Type B pancreatic cell (in vitro differentiated cells): ENCODE results near the gene KLC1. TPM values are rescaled to one million over a fixed set of nuclear protein-coding genes. Genes with fewer than 3 reads are reported as not detected.
"Not testable (repeated sequence)": the region's sequence is repeated elsewhere in the genome, so short reads cannot be mapped to it uniquely, and the experiment has no call there.

Experiments
- DNase-seq: peaks from one replicate; pipeline ENCODE4 v3.0.0; 2021; ENCODE audit warnings: mixed read lengths; ENCODE audit not compliant: unreplicated experiment; ENCODE audit errors: extremely low spot score
- H3K27ac Mint-ChIP-seq: 2 replicates; pipeline ENCODE4 v1.8.0; 2021; ENCODE audit warnings: mild to moderate bottlenecking, mixed read lengths
- H3K27me3 Mint-ChIP-seq: 2 replicates; pipeline ENCODE4 v1.8.0; 2021; ENCODE audit warnings: mixed read lengths
- H3K36me3 Mint-ChIP-seq: 2 replicates; pipeline ENCODE4 v1.8.0; 2021; ENCODE audit warnings: mixed read lengths
- H3K4me1 Mint-ChIP-seq: one replicate; pipeline ENCODE4 v1.8.0; 2021; ENCODE audit warnings: mixed read lengths; ENCODE audit not compliant: unreplicated experiment
- H3K4me3 Mint-ChIP-seq: 2 replicates; pipeline ENCODE4 v1.8.0; 2021; ENCODE audit warnings: mild to moderate bottlenecking, mixed read lengths
- H3K9me3 Mint-ChIP-seq: 2 replicates; pipeline ENCODE4 v1.8.0; 2021; ENCODE audit warnings: mixed read lengths
- CTCF ChIP-seq: fragments of 200-600 bp; sonication (generic); conservative IDR thresholded peaks from 2 replicates; pipeline ENCODE4 v1.5.0; 2021; ENCODE audit warnings: antibody characterized with exemption, mild to moderate bottlenecking
- total RNA-seq: library from RNA; stranded (reverse); gene quantifications from 2 replicates; pipeline ENCODE4 v1.2.1, GENCODE V29; 2021; ENCODE audit warnings: low replicate concordance

Gene KLC1
- total RNA-seq, 1 donor from 2014 or later: 145 TPM

GRCh38 chr14:103650213-103650612, 21.2 kb downstream of the KLC1 start:
- TF ChIP-seq CTCF: no peak
- H3K9me3 Mint-ChIP-seq: no peaks in the 10 kb centered on the region
- H3K36me3 Mint-ChIP-seq: peaks cover 6% of the 10 kb centered on the region
- DNase-seq: no peak
- no peak overlapping the region for H3K27ac Mint-ChIP-seq
- H3K4me3 Mint-ChIP-seq: no peak overlapping the region
- H3K4me1 Mint-ChIP-seq: peaks cover 8% of the 10 kb centered on the region
- no peaks in the 10 kb centered on the region for H3K27me3 Mint-ChIP-seq

DNA sequence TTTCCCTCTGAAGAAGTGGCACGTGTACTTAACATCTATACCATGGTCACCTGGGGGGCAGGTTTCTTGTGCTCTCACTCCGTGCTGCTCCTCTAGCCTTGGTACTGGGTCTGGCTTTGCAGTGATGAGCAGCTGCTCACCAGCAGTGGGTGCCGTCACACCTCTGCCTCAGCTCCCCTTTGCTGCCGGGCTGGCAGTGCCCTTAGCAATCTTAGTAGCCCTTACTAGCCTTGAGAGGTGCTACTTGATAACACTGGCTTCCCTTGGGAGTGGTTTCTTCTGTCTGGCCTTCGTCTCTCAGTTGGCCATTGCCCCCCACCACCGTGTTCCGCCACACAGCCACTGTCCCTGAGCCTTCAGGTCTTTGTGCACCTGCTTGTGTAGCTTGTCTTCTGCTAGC, 22.6 kb downstream of the KLC1 start:
- H3K4me3 Mint-ChIP-seq: no peak overlapping the region
- H3K4me1 Mint-ChIP-seq: peaks cover 8% of the 10 kb centered on the region
- H3K27me3 Mint-ChIP-seq: no peaks in the 10 kb centered on the region
- no peak for DNase-seq
- H3K27ac Mint-ChIP-seq: no peak overlapping the region
- TF ChIP-seq CTCF: no peak
- no peaks in the 10 kb centered on the region for H3K9me3 Mint-ChIP-seq
- H3K36me3 Mint-ChIP-seq: peaks cover 9% of the 10 kb centered on the region

DNA sequence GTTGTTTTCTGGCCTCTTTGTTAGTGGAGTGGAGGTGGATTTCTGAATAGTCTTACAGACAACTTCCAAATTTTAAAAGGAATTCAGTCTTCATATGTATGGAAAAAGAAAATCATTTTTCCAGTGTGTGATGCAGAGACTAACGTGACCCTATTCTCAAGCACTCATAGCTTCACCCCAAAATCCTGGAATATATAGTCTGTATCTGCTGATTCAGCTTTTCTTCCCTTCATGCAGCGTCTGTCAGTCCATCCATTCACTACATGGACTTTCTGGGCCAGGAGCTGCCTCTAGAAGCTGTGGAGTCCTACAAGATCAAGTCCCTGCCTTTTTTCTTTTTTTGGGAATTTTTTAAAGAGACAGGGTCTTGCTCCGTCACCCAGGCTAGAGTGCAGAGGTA, 23.8 kb downstream of the KLC1 start:
- TF ChIP-seq CTCF: no peak
- DNase-seq: no peak
- Mint-ChIP-seq H3K9me3 (no peaks in the 10 kb centered on the region), H3K27me3 (no peaks in the 10 kb centered on the region), H3K4me1 (peaks cover 8% of the 10 kb centered on the region), H3K27ac (no peak overlapping the region), H3K36me3 (peaks cover 13% of the 10 kb centered on the region), H3K4me3 (no peak overlapping the region)

GRCh38 chr14:103653336-103653735, 24.3 kb downstream of the KLC1 start:
- not testable (repeated sequence) for H3K27me3 Mint-ChIP-seq, H3K27ac Mint-ChIP-seq, H3K4me3 Mint-ChIP-seq, H3K4me1 Mint-ChIP-seq, H3K9me3 Mint-ChIP-seq, DNase-seq
- peaks cover 13% of the 10 kb centered on the region for H3K36me3 Mint-ChIP-seq

GRCh38 chr14:103653805-103654204, 24.8 kb downstream of the KLC1 start:
- TF ChIP-seq CTCF: no peak
- no peak overlapping the region for H3K4me3 Mint-ChIP-seq
- H3K27me3 Mint-ChIP-seq: no peaks in the 10 kb centered on the region
- peak overlapping the region; percentile 21 for H3K27ac Mint-ChIP-seq
- peaks cover 13% of the 10 kb centered on the region for H3K36me3 Mint-ChIP-seq
- no peaks in the 10 kb centered on the region for H3K9me3 Mint-ChIP-seq
- no peak for DNase-seq
- peaks cover 8% of the 10 kb centered on the region for H3K4me1 Mint-ChIP-seq

- DNase-seq: no peak
- Mint-ChIP-seq H3K36me3 (peaks cover 17% of the 10 kb centered on the region), H3K27ac (no peak overlapping the region), H3K27me3 (no peaks in the 10 kb centered on the region), H3K4me1 (peaks cover 8% of the 10 kb centered on the region), H3K4me3 (no peak overlapping the region), H3K9me3 (no peaks in the 10 kb centered on the region)
- TF ChIP-seq CTCF: no peak
Observed at GRCh38 chr14:103654619-103655018, 25.6 kb downstream of the KLC1 start.
